Gastrocnemius medialis (tissue), 4 donors: ENCODE measurements around the gene TIPRL. TPM values are rescaled to one million over a fixed set of nuclear protein-coding genes. Genes with fewer than 3 reads are reported as not detected.

ENCODE experiments used
- ATAC-seq, 2 donors: fragments of 150-250 bp; one replicate each; pipeline ENCODE4 v1.9.1; 2016
- DNase-seq, 2 donors: peaks; one replicate each; pipeline ENCODE4 v3.0.0-alpha.2; 2019
- H3K27ac ChIP-seq, 4 donors: fragments of 200-600 bp; sonication (generic); 1 replicate in 1 of 4; 2 replicates in 3 of 4; pipeline ENCODE4 v1.5.1; 2016 to 2018; ENCODE audit warnings: mild to moderate bottlenecking in 2 of 4, moderate library complexity in 1 of 4
- H3K27me3 ChIP-seq, 3 donors: fragments of 200-600 bp; sonication (generic) in 2 of 3; 1 replicate in 1 of 3; 2 replicates in 2 of 3; pipeline versions ENCODE4 v1.5.1 to v1.6.0; 2016 to 2019; ENCODE audit warnings: mild to moderate bottlenecking in 1 of 3, moderate library complexity in 1 of 3
- H3K36me3 ChIP-seq, 2 donors: fragments of 200-600 bp; sonication (generic) in 1 of 2; one replicate each; pipeline ENCODE4 v1.5.1; 2017 to 2018
- H3K4me1 ChIP-seq, 2 donors: fragments of 200-600 bp; sonication (generic) in 1 of 2; one replicate each; pipeline ENCODE4 v1.5.1; 2016 to 2017; ENCODE audit warnings: mild to moderate bottlenecking in 2 of 2
- H3K4me3 ChIP-seq, 4 donors: fragments of 200-600 bp; sonication (generic) in 3 of 4; 1 replicate in 1 of 4; 2 replicates in 3 of 4; pipeline ENCODE4 v1.5.1; 2016 to 2019; ENCODE audit warnings: mild to moderate bottlenecking in 2 of 4
- H3K9me3 ChIP-seq, 3 donors: fragments of 200-600 bp; sonication (generic) in 2 of 3; 1 replicate in 1 of 3; 2 replicates in 2 of 3; pipeline ENCODE4 v1.5.1; 2016 to 2019
- CTCF ChIP-seq, 5 experiments: fragments of 450-650 bp in 3 of 5; fragments of 200-600 bp in 2 of 5; sonication (generic) in 2 of 5; IDR thresholded peaks in 4 of 5; conservative IDR thresholded peaks in 1 of 5; 1 replicate in 4 of 5; 2 replicates in 1 of 5; pipeline ENCODE4 v1.5.1; 2016 to 2019; ENCODE audit warnings: antibody characterized with exemption in 5 of 5, mild to moderate bottlenecking in 3 of 5, moderate library complexity in 3 of 5
- POLR2A ChIP-seq, 2 donors: fragments of 450-650 bp; IDR thresholded peaks; one replicate each; pipeline ENCODE4 v1.6.1; 2017; ENCODE audit warnings: antibody characterized with exemption in 2 of 2, mild to moderate bottlenecking in 2 of 2, moderate library complexity in 2 of 2
- in situ Hi-C, 4 donors: fragments of 200-750 bp; cut with MboI; loops; one replicate each; pipeline versions ENCODE4 v1.15.0 to v1.8.0; 2017; ENCODE audit warnings: low sequenced_read_pairs in 4 of 4
- intact Hi-C: fragments of 100-400 bp; cut with DNase I; formaldehyde crosslinking; loops from one replicate; pipeline ENCODE4 v1.15.1; 2023; ENCODE audit warnings: low total_unique reads
- total RNA-seq, 4 donors: library from RNA; depleted of rRNA; stranded (reverse); fragments of >200 nt; gene quantifications; one replicate each; pipeline versions ENCODE4 v1.1.0 to v1.2.3, GENCODE V29; 2016

Gene TIPRL
- total RNA-seq, 4 donors from 2014 or later, result 23.2 to 35.1 (median 27.1) TPM

- no peak for DNase-seq
- Histone ChIP-seq H3K4me1 (peaks cover 0 to 9% of the 10 kb centered on the region in 2 donors), H3K9me3 (no peaks in the 10 kb centered on the region), H3K36me3 (peaks cover 0 to 45% of the 10 kb centered on the region in 2 donors), H3K4me3 (no peak overlapping the region), H3K27me3 (no peaks in the 10 kb centered on the region), H3K27ac (no peak overlapping the region)
- intact Hi-C loops (no loop called here), in situ Hi-C loops (no loop called here)
- TF ChIP-seq CTCF (IDR thresholded peaks at IDR 0.05 in 4 of 5, conservative IDR thresholded peaks at IDR 0.05 in 1 of 5), result no peak
- no peak for TF ChIP-seq POLR2A (IDR thresholded peaks at IDR 0.05)
- ATAC-seq, result no peak
These were observed 65.0 kb downstream of the TIPRL start for GRCh38 chr1:168243636-168244212.

GRCh38 chr1:168245042-168245441 is 66.3 kb downstream of the TIPRL start:
- Histone ChIP-seq H3K4me3 (no peak overlapping the region), H3K27ac (no peak overlapping the region), H3K36me3 (peaks cover 0 to 35% of the 10 kb centered on the region in 2 donors), H3K27me3 (no peaks in the 10 kb centered on the region), H3K9me3 (no peaks in the 10 kb centered on the region), H3K4me1 (peaks cover 0 to 9% of the 10 kb centered on the region in 2 donors)
- intact Hi-C loops, result no loop called here
- in situ Hi-C loops, result no loop called here
- ATAC-seq (no peak), DNase-seq (no peak)
- TF ChIP-seq CTCF (IDR thresholded peaks at IDR 0.05 in 4 of 5, conservative IDR thresholded peaks at IDR 0.05 in 1 of 5) (no peak), POLR2A (IDR thresholded peaks at IDR 0.05) (no peak)

- in situ Hi-C loops (no loop called here), intact Hi-C loops (no loop called here)
- Histone ChIP-seq H3K4me3 (no peak overlapping the region), H3K36me3 (peaks cover 0 to 36% of the 10 kb centered on the region in 2 donors), H3K27me3 (no peaks in the 10 kb centered on the region), H3K27ac (no peak overlapping the region), H3K9me3 (no peaks in the 10 kb centered on the region), H3K4me1 (peaks cover 0 to 9% of the 10 kb centered on the region in 2 donors)
- ATAC-seq (no peak), DNase-seq (no peak)
- TF ChIP-seq CTCF (IDR thresholded peaks at IDR 0.05 in 4 of 5, conservative IDR thresholded peaks at IDR 0.05 in 1 of 5), result no peak
- no peak for TF ChIP-seq POLR2A (IDR thresholded peaks at IDR 0.05)
These were observed 67.7 kb downstream of the TIPRL start for GRCh38 chr1:168246506-168246905.

Other genes starting within 250 kb of the TIPRL start
- 100 to 1,000 TPM; 365 to 466 (median 389) TPM for gene DCAF6, start 242.3 kb upstream of the TIPRL start, total RNA-seq
- 100 to 1,000 TPM in 2 of 4 donors, 10 to 100 TPM in 2; 88.2 to 140 (median 100.0) TPM for gene MPC2, start 241.9 kb upstream of the TIPRL start, total RNA-seq
- gene GPR161, start 42.0 kb upstream of the TIPRL start, total RNA-seq, result 1 to 10 TPM in 1 of 4 donors, under 1 TPM in 3; 0.31 to 1.0 (median 0.86) TPM
- gene SFT2D2, start 47.0 kb downstream of the TIPRL start, total RNA-seq, result 10 to 100 TPM; 10.2 to 15.8 (median 11.7) TPM
- under 1 TPM in 3 of 4 donors, not detected in 1; 0.12 to 0.53 (median 0.36) TPM for gene TBX19, start 101.9 kb downstream of the TIPRL start, total RNA-seq